ENCODE data around the gene STAT2. TPM values are rescaled to one million over a fixed set of nuclear protein-coding genes. Genes with fewer than 3 reads are reported as not detected.

STAT2 gene
- polyA plus RNA-seq, 3 donors = 109 to 251 (median 142) TPM

DNA sequence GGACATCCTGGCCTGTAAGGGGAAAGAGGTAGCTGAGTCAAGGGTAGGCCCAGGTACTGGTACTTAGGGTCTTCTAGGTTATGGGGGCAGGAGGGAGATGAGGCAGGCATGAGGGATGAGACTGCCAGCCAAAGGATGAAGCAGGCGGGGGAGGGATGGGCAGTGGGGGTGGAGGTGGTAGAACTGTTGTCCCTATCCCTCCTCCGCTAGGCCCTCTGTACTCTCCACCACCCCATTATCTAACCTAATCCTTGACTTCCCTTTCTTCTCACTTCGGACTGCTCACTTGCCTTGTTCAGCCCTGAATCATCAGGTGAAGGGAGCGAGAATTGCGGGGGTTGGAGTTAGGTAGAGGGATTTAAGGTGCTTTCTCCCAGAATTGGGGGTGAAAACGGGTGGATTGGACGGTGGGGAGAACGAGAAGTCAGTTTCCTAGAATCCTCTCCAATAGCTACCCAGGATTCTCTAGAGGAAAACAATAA, 26.7 kb downstream of the STAT2 start:
- H3K27ac ChIP-seq (ENCODE audit: low read depth in 1 of 2, low read length in 2 of 2) = peak overlapping the region; percentile 94 to 99
- Mint-ChIP-seq H3K4me1 (peaks cover 47% of the 10 kb centered on the region), H3K27ac (peak overlapping the region; percentile 99 to 100 (median 100)), H3K9me3 (peaks cover 0 to 3% (median 0%) of the 10 kb centered on the region in 7 donors), H3K36me3 (peaks cover 6 to 11% of the 10 kb centered on the region in 2 donors), H3K27me3 (ENCODE audit: low read depth in 3 of 3) (peaks cover 0 to 3% (median 2%) of the 10 kb centered on the region in 3 donors), H3K4me3 (peak overlapping the region; percentile 83 to 94)
- H3K36me3 ChIP-seq (replicated peaks in 1 of 2; ENCODE audit: control insufficient read depth in 1 of 2, insufficient read depth in 2 of 2, low read length in 2 of 2) = peaks cover 2 to 6% of the 10 kb centered on the region in 2 donors
- TF ChIP-seq, protein P1, sequence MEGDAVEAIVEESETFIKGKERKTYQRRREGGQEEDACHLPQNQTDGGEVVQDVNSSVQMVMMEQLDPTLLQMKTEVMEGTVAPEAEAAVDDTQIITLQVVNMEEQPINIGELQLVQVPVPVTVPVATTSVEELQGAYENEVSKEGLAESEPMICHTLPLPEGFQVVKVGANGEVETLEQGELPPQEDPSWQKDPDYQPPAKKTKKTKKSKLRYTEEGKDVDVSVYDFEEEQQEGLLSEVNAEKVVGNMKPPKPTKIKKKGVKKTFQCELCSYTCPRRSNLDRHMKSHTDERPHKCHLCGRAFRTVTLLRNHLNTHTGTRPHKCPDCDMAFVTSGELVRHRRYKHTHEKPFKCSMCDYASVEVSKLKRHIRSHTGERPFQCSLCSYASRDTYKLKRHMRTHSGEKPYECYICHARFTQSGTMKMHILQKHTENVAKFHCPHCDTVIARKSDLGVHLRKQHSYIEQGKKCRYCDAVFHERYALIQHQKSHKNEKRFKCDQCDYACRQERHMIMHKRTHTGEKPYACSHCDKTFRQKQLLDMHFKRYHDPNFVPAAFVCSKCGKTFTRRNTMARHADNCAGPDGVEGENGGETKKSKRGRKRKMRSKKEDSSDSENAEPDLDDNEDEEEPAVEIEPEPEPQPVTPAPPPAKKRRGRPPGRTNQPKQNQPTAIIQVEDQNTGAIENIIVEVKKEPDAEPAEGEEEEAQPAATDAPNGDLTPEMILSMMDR (IDR thresholded peaks at IDR 0.05) = no peak
- H2AFZ ChIP-seq (ENCODE audit: insufficient read depth, low read depth, low read length, poor library complexity, severe bottlenecking) = peak overlapping the region; percentile 82
- no peaks in the 10 kb centered on the region for H4K20me1 ChIP-seq (ENCODE audit: insufficient read depth, low read length)
- H3K4me2 ChIP-seq (replicated peaks; ENCODE audit: extremely low read depth, low read length, poor library complexity, severe bottlenecking) = peak overlapping the region; percentile 83
- peak overlapping the region; percentile 90 for H3K9ac ChIP-seq (ENCODE audit: insufficient read depth, low read length, poor library complexity, severe bottlenecking)
- no peaks in the 10 kb centered on the region for H3K9me3 ChIP-seq (replicated peaks in 1 of 2; ENCODE audit: control insufficient read depth in 1 of 2, insufficient read depth in 1 of 2, low read length in 2 of 2)
- WGBS (ENCODE audit: insufficient coverage) = no CpG with 5 or more reads among the region's 8 CpGs
- H3K4me3 ChIP-seq (replicated peaks in 1 of 3; ENCODE audit: low read depth in 2 of 3, low read length in 3 of 3) = peak overlapping the region; percentile 50 to 79 (median 64)
- intact Hi-C loops (cut with micrococcal nuclease) = loop anchor here in 1 of 2 donors (2.0 to 10.0 kb wide), 2 partner anchors 16 to 132 kb away; partner anchors contain the start of gene SPRYD4
- DNase-seq = peak in 2 of 3 donors; percentile 43 to 78
- H3K27me3 ChIP-seq (ENCODE audit: control insufficient read depth in 2 of 2, insufficient read depth in 2 of 2, low read length in 2 of 2) = no peaks in the 10 kb centered on the region
- H3K4me1 ChIP-seq (ENCODE audit: control insufficient read depth in 1 of 2, insufficient read depth in 2 of 2, low read length in 2 of 2) = peaks cover 47 to 49% of the 10 kb centered on the region in 2 donors
- peaks cover 17% of the 10 kb centered on the region for H3K79me2 ChIP-seq (ENCODE audit: insufficient read depth, low read length)

DNA sequence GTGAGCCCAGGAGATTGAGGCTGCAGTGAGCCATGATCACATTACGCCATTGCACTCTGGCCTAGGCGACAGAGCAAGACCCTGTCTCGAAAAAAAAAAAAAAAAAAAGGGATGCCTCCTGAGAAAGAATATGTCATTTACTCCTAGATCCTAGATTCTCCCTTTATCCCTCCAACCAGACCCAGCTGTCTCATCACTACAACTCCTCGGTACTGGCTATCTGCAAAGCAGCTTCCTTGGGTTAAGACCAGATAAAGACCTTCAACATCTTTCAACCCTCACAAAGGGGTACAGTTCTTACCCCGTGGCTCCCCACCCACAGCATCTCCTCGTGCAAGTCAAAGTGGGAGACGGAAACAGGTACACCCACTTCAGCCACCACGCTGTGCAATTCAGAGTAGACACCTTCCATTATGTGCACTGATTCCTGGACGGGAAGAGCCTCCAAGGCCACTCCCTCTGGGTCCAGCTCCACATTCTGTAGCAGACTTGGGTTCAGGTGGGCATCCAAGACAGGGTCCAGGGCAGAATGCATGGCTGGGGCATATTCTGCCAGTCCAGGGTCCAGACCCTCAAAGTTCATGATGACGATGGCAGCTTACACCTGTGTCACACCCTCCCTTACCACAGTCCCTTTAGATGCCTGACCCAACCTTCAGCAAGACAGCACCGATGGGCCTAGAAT, 27.3 kb downstream of the STAT2 start:
- H3K27ac ChIP-seq (ENCODE audit: low read depth in 1 of 2, low read length in 2 of 2) = peak overlapping the region; percentile 94 to 99
- intact Hi-C loops (cut with micrococcal nuclease) = loop anchor here in 1 of 2 donors (2.0 to 10.0 kb wide), 2 partner anchors 16 to 132 kb away; partner anchors contain the start of gene SPRYD4
- peak overlapping the region; percentile 83 to 94 for H3K4me3 Mint-ChIP-seq
- peaks cover 11 to 17% of the 10 kb centered on the region in 2 donors for H3K36me3 Mint-ChIP-seq
- peak overlapping the region; percentile 50 to 79 (median 64) for H3K4me3 ChIP-seq (replicated peaks in 1 of 3; ENCODE audit: low read depth in 2 of 3, low read length in 3 of 3)
- peaks cover 41% of the 10 kb centered on the region for H3K4me1 Mint-ChIP-seq
- H3K27me3 Mint-ChIP-seq (ENCODE audit: low read depth in 3 of 3) = peaks cover 0 to 3% (median under 1%) of the 10 kb centered on the region in 3 donors
- peaks cover 41 to 43% of the 10 kb centered on the region in 2 donors for H3K4me1 ChIP-seq (ENCODE audit: control insufficient read depth in 1 of 2, insufficient read depth in 2 of 2, low read length in 2 of 2)
- H3K79me2 ChIP-seq (ENCODE audit: insufficient read depth, low read length) = peaks cover 17% of the 10 kb centered on the region
- H3K27ac Mint-ChIP-seq = peak overlapping the region; percentile 99 to 100 (median 100)
- TF ChIP-seq, protein P1 (IDR thresholded peaks at IDR 0.05) = no peak
- H3K4me2 ChIP-seq (replicated peaks; ENCODE audit: extremely low read depth, low read length, poor library complexity, severe bottlenecking) = peak overlapping the region; percentile 83
- no peaks in the 10 kb centered on the region for H3K9me3 ChIP-seq (replicated peaks in 1 of 2; ENCODE audit: control insufficient read depth in 1 of 2, insufficient read depth in 1 of 2, low read length in 2 of 2)
- peaks cover 8 to 12% of the 10 kb centered on the region in 2 donors for H3K36me3 ChIP-seq (replicated peaks in 1 of 2; ENCODE audit: control insufficient read depth in 1 of 2, insufficient read depth in 2 of 2, low read length in 2 of 2)
- no peaks in the 10 kb centered on the region for H3K27me3 ChIP-seq (ENCODE audit: control insufficient read depth in 2 of 2, insufficient read depth in 2 of 2, low read length in 2 of 2)
- peaks cover 0 to 3% (median 0%) of the 10 kb centered on the region in 7 donors for H3K9me3 Mint-ChIP-seq
- DNase-seq = no peak
- H2AFZ ChIP-seq (ENCODE audit: insufficient read depth, low read depth, low read length, poor library complexity, severe bottlenecking) = peak overlapping the region; percentile 82
- WGBS (ENCODE audit: insufficient coverage) = 98% methylated on average over 9 of the region's 11 CpGs
- H4K20me1 ChIP-seq (ENCODE audit: insufficient read depth, low read length) = no peaks in the 10 kb centered on the region
- peak overlapping the region; percentile 90 for H3K9ac ChIP-seq (ENCODE audit: insufficient read depth, low read length, poor library complexity, severe bottlenecking)
